Measurements from ENCODE around the gene PEX11G.
"Not testable (repeated sequence)": the region's sequence is repeated elsewhere in the genome, so short reads cannot be mapped to it uniquely, and the experiment has no call there.

DNA sequence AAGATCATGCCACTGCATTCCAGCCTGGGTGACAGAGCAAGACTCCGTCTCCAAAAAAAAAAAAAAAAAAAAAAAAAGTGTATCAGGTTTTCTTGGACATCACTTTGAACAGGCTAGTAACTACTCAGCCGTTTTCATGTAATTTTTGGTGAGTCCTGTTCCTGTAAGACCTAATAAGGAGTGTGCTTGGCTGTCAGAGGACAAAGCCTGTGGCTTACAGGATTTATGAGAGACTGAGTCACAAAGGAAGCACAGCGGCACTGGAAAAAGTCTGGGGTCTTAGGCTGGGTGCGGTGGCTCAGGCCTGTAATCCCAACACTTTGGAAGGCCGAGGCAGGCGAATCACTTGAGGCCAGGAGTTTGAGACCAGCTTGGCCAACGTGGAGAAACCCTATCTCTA lies 55.4 kb downstream of the PEX11G start:
- TF ChIP-seq, protein P1, sequence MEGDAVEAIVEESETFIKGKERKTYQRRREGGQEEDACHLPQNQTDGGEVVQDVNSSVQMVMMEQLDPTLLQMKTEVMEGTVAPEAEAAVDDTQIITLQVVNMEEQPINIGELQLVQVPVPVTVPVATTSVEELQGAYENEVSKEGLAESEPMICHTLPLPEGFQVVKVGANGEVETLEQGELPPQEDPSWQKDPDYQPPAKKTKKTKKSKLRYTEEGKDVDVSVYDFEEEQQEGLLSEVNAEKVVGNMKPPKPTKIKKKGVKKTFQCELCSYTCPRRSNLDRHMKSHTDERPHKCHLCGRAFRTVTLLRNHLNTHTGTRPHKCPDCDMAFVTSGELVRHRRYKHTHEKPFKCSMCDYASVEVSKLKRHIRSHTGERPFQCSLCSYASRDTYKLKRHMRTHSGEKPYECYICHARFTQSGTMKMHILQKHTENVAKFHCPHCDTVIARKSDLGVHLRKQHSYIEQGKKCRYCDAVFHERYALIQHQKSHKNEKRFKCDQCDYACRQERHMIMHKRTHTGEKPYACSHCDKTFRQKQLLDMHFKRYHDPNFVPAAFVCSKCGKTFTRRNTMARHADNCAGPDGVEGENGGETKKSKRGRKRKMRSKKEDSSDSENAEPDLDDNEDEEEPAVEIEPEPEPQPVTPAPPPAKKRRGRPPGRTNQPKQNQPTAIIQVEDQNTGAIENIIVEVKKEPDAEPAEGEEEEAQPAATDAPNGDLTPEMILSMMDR (IDR thresholded peaks at IDR 0.05; ENCODE audit: low read depth, low read length): not testable (repeated sequence)
- TF ChIP-seq MYC (IDR thresholded peaks at IDR 0.05; ENCODE audit: low read depth, low read length); POLR2A (IDR thresholded peaks at IDR 0.05; ENCODE audit: extremely low read depth, insufficient read length): not testable (repeated sequence)
- TF ChIP-seq, protein P2, sequence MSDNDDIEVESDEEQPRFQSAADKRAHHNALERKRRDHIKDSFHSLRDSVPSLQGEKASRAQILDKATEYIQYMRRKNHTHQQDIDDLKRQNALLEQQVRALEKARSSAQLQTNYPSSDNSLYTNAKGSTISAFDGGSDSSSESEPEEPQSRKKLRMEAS (IDR thresholded peaks at IDR 0.05; ENCODE audit: low read depth, low read length): not testable (repeated sequence)
